Suprapubic skin (tissue), 4 donors: Measurements from ENCODE around the gene PIAS1. TPM values are rescaled to one million over a fixed set of nuclear protein-coding genes. Genes with fewer than 3 reads are reported as not detected.

ENCODE experiments used
- DNase-seq, 2 donors: peaks; one replicate each; pipeline ENCODE4 v3.0.0-alpha.2; 2019; ENCODE audit warnings: low spot score in 2 of 2
- H3K27ac ChIP-seq: fragments of 200-600 bp; sonication (generic); one replicate; pipeline ENCODE4 v1.5.1; 2019
- H3K27me3 ChIP-seq: fragments of 200-600 bp; sonication (generic); one replicate; pipeline ENCODE4 v1.5.1; 2019
- H3K36me3 ChIP-seq: fragments of 200-600 bp; sonication (generic); one replicate; pipeline ENCODE4 v1.5.1; 2019
- H3K4me1 ChIP-seq: fragments of 200-600 bp; sonication (generic); one replicate; pipeline ENCODE4 v1.5.1; 2019
- H3K4me3 ChIP-seq: fragments of 200-600 bp; sonication (generic); one replicate; pipeline ENCODE4 v1.5.1; 2019; ENCODE audit warnings: mild to moderate bottlenecking
- H3K9me3 ChIP-seq: fragments of 200-600 bp; sonication (generic); one replicate; pipeline ENCODE4 v1.5.1; 2019
- CTCF ChIP-seq, 2 donors: fragments of 200-600 bp in 1 of 2; fragments of 450-650 bp in 1 of 2; sonication (generic) in 1 of 2; IDR thresholded peaks; one replicate each; pipeline ENCODE4 v1.5.1; 2016 to 2019; ENCODE audit warnings: antibody characterized with exemption in 2 of 2, mild to moderate bottlenecking in 1 of 2, moderate library complexity in 1 of 2
- EP300 ChIP-seq: sonication (generic); formaldehyde crosslinking; IDR thresholded peaks from one replicate; pipeline ENCODE4 v1.6.1; 2017; ENCODE audit warnings: antibody characterized with exemption
- POLR2A ChIP-seq, 2 donors: fragments of 450-650 bp; IDR thresholded peaks; one replicate each; pipeline ENCODE4 v1.6.1; 2017; ENCODE audit warnings: antibody characterized with exemption in 2 of 2, mild to moderate bottlenecking in 2 of 2, moderate library complexity in 2 of 2
- POLR2AphosphoS5 ChIP-seq, 3 donors: sonication (generic); formaldehyde crosslinking; IDR thresholded peaks; one replicate each; pipeline ENCODE4 v1.6.1; 2017; ENCODE audit warnings: antibody characterized with exemption in 3 of 3
- WGBS: methylation state at CpG from one replicate; pipeline ENCODE4 v1.1.5; 2018; 5-methylcytosine and 5-hydroxymethylcytosine counted together
- total RNA-seq, 4 donors: library from RNA; depleted of rRNA; stranded (reverse); fragments of >200 nt; gene quantifications; one replicate each; pipeline ENCODE4 v1.1.0, GENCODE V29; 2016

The PIAS1 gene
- total RNA-seq, 4 donors from 2014 or later, result 43.7 to 71.5 (median 52.5) TPM

- TF ChIP-seq EP300, result no peak
- no peak for TF ChIP-seq CTCF (IDR thresholded peaks at IDR 0.05)
- no peak for TF ChIP-seq POLR2A (IDR thresholded peaks at IDR 0.05)
- TF ChIP-seq POLR2AphosphoS5 (IDR thresholded peaks at IDR 0.05), result no peak
- no peaks in the 10 kb centered on the region for H3K36me3 ChIP-seq
- H3K27me3 ChIP-seq, result no peaks in the 10 kb centered on the region
- no peak overlapping the region for H3K27ac ChIP-seq
- H3K4me3 ChIP-seq, result no peak overlapping the region
- DNase-seq, result no peak
- H3K9me3 ChIP-seq, result no peaks in the 10 kb centered on the region
- H3K4me1 ChIP-seq, result no peaks in the 10 kb centered on the region
- WGBS, result 88% methylated on average over 5 of the region's 5 CpGs
Measured at GRCh38 chr15:68028888-68029207, 25.3 kb upstream of the PIAS1 start.

GRCh38 chr15:68029959-68030358 lies 24.2 kb upstream of the PIAS1 start:
- H3K4me3 ChIP-seq, result no peak overlapping the region
- no peaks in the 10 kb centered on the region for H3K27me3 ChIP-seq
- H3K4me1 ChIP-seq, result no peaks in the 10 kb centered on the region
- TF ChIP-seq POLR2A (IDR thresholded peaks at IDR 0.05), result no peak
- no peak for TF ChIP-seq EP300
- no peak for TF ChIP-seq CTCF (IDR thresholded peaks at IDR 0.05)
- TF ChIP-seq POLR2AphosphoS5 (IDR thresholded peaks at IDR 0.05), result no peak
- H3K9me3 ChIP-seq, result no peaks in the 10 kb centered on the region
- no peak for DNase-seq
- no peak overlapping the region for H3K27ac ChIP-seq
- H3K36me3 ChIP-seq, result no peaks in the 10 kb centered on the region

- Histone ChIP-seq H3K27me3 (no peaks in the 10 kb centered on the region), H3K9me3 (no peaks in the 10 kb centered on the region), H3K4me3 (no peak overlapping the region), H3K27ac (no peak overlapping the region), H3K4me1 (no peaks in the 10 kb centered on the region), H3K36me3 (no peaks in the 10 kb centered on the region)
- 44% methylated on average over 2 of the region's 2 CpGs for WGBS
- no peak for DNase-seq
- TF ChIP-seq POLR2A (IDR thresholded peaks at IDR 0.05), result no peak
- TF ChIP-seq CTCF (IDR thresholded peaks at IDR 0.05), result no peak
- no peak for TF ChIP-seq EP300
- TF ChIP-seq POLR2AphosphoS5 (IDR thresholded peaks at IDR 0.05), result no peak
Measured at GRCh38 chr15:68031404-68031803, 22.7 kb upstream of the PIAS1 start.

- DNase-seq, result no peak
- Histone ChIP-seq H3K27ac (no peak overlapping the region), H3K36me3 (no peaks in the 10 kb centered on the region), H3K9me3 (no peaks in the 10 kb centered on the region), H3K27me3 (no peaks in the 10 kb centered on the region), H3K4me3 (no peak overlapping the region), H3K4me1 (no peaks in the 10 kb centered on the region)
- TF ChIP-seq CTCF (IDR thresholded peaks at IDR 0.05) (no peak), POLR2AphosphoS5 (IDR thresholded peaks at IDR 0.05) (no peak), POLR2A (IDR thresholded peaks at IDR 0.05) (no peak), EP300 (no peak)
- WGBS, result 60% methylated on average over 1 of the region's 1 CpG
Measured at GRCh38 chr15:68032672-68033071, 21.4 kb upstream of the PIAS1 start.

- WGBS, result 79% methylated on average over 3 of the region's 3 CpGs
- no peaks in the 10 kb centered on the region for H3K36me3 ChIP-seq
- DNase-seq, result no peak
- no peaks in the 10 kb centered on the region for H3K27me3 ChIP-seq
- no peaks in the 10 kb centered on the region for H3K4me1 ChIP-seq
- no peaks in the 10 kb centered on the region for H3K9me3 ChIP-seq
- TF ChIP-seq CTCF (IDR thresholded peaks at IDR 0.05) (no peak), POLR2AphosphoS5 (IDR thresholded peaks at IDR 0.05) (no peak), POLR2A (IDR thresholded peaks at IDR 0.05) (no peak), EP300 (no peak)
- H3K27ac ChIP-seq, result no peak overlapping the region
- no peak overlapping the region for H3K4me3 ChIP-seq
Measured at GRCh38 chr15:68034081-68034480, 20.0 kb upstream of the PIAS1 start.
